Caco-2 (cell line): ENCODE measurements around the gene CAMTA2. TPM values are rescaled to one million over a fixed set of nuclear protein-coding genes. Genes with fewer than 3 reads are reported as not detected.

ENCODE experiments used
- BruUV-seq: library from RNA; stranded (reverse); fragments of 400-500 nt; replicated peaks from 2 replicates; lab custom pipeline; 2021; lab: Mats Ljungman, UMichigan
- CTCF ChIA-PET: fragments of 300-600 bp; sonication (Branson Sonifier 250); formaldehyde crosslinking; loops from one replicate; lab custom pipeline; 2022; ENCODE audit warnings: antibody characterized with exemption; lab: Charles Lee
- POLR2A ChIA-PET: fragments of 300-600 bp; sonication (Branson Sonifier 250); formaldehyde crosslinking; loops from one replicate; lab custom pipeline; 2022; ENCODE audit warnings: antibody characterized with exemption; lab: Charles Lee
- DNase-seq, 2 experiments: peaks; one replicate each; pipeline versions ENCODE4 v3.0.0 to v3.0.0-alpha.2; 2020 to 2022
- H3K27me3 ChIP-seq: replicated peaks from 2 replicates; pipeline ENCODE4 v1.6.0; 2011; ENCODE audit warnings: low read length; ENCODE audit not compliant: control insufficient read depth, insufficient read depth
- H3K36me3 ChIP-seq: 2 replicates; pipeline ENCODE4 v1.5.1; 2011; ENCODE audit warnings: low read length; ENCODE audit not compliant: control insufficient read depth, insufficient read depth
- H3K4me1 ChIP-seq: fragments of 250-450 bp; sonication (Bioruptor Pico); 2 replicates; pipeline ENCODE4 v1.5.1; 2020; ENCODE audit warnings: mild to moderate bottlenecking
- H3K4me3 ChIP-seq: 2 replicates; pipeline ENCODE4 v1.5.1; 2011; ENCODE audit warnings: low read depth, mild to moderate bottlenecking, control low read depth, low read length
- H3K9me3 ChIP-seq: fragments of 250-450 bp; sonication (Bioruptor Pico); 2 replicates; pipeline ENCODE4 v1.5.1; 2020; ENCODE audit warnings: mild to moderate bottlenecking, moderate library complexity
- H3K27ac Mint-ChIP-seq: one replicate; pipeline ENCODE4 v1.8.0; 2022; ENCODE audit warnings: mixed read lengths; ENCODE audit not compliant: unreplicated experiment
- H3K27me3 Mint-ChIP-seq: one replicate; pipeline ENCODE4 v1.8.0; 2022; ENCODE audit warnings: mixed read lengths; ENCODE audit not compliant: insufficient read depth, unreplicated experiment
- H3K36me3 Mint-ChIP-seq: one replicate; pipeline ENCODE4 v1.8.0; 2022; ENCODE audit warnings: mild to moderate bottlenecking, mixed read lengths; ENCODE audit not compliant: insufficient read depth, unreplicated experiment
- H3K4me1 Mint-ChIP-seq: one replicate; pipeline ENCODE4 v1.8.0; 2022; ENCODE audit warnings: low read depth, mixed read lengths; ENCODE audit not compliant: unreplicated experiment
- H3K4me3 Mint-ChIP-seq: one replicate; pipeline ENCODE4 v1.8.0; 2022; ENCODE audit warnings: mild to moderate bottlenecking, moderate library complexity, mixed read lengths; ENCODE audit not compliant: unreplicated experiment
- H3K9me3 Mint-ChIP-seq: one replicate; pipeline ENCODE4 v1.8.0; 2022; ENCODE audit warnings: mixed read lengths; ENCODE audit not compliant: unreplicated experiment
- CTCF ChIP-seq, 2 experiments: fragments of 200-600 bp in 1 of 2; IDR thresholded peaks; 1 replicate in 1 of 2; 2 replicates in 1 of 2; pipeline versions ENCODE4 v1.5.1 to v1.8.0; 2011 to 2022; ENCODE audit warnings: antibody characterized with exemption in 1 of 2, control low read depth in 1 of 2, inconsistent platforms in 1 of 2, low read depth in 1 of 2, low read length in 1 of 2, mild to moderate bottlenecking in 1 of 2, moderate library complexity in 1 of 2; ENCODE audit not compliant: insufficient read depth in 1 of 2, severe bottlenecking in 1 of 2, unreplicated experiment in 1 of 2
- intact Hi-C: fragments of 100-400 bp; cut with micrococcal nuclease; formaldehyde crosslinking; loops from one replicate; pipeline ENCODE4 v1.10.0; 2022; ENCODE audit not compliant: unreplicated experiment
- total RNA-seq: library from RNA; stranded (reverse); gene quantifications from 2 replicates; pipeline ENCODE4 v1.2.3, GENCODE V29; 2022

Gene CAMTA2
- total RNA-seq, 1 experiment from 2014 or later, result 18.8 TPM

- Mint-ChIP-seq H3K36me3 (peaks cover 18% of the 10 kb centered on the region), H3K27me3 (no peaks in the 10 kb centered on the region), H3K4me3 (no peak overlapping the region), H3K4me1 (no peaks in the 10 kb centered on the region), H3K27ac (no peak overlapping the region), H3K9me3 (no peaks in the 10 kb centered on the region)
- peaks cover 4% of the 10 kb centered on the region; the same call in 1 of the 2 replicates for H3K4me1 ChIP-seq
- TSS peak; percentile 36 for BruUV-seq
- H3K36me3 ChIP-seq, result no peaks in the 10 kb centered on the region
- TF ChIP-seq CTCF (IDR thresholded peaks at IDR 0.05; ENCODE audit: insufficient read depth in 1 of 2, low read depth in 1 of 2, low read length in 1 of 2, severe bottlenecking in 1 of 2, unreplicated experiment in 1 of 2), result no peak
- H3K9me3 ChIP-seq, result no peaks in the 10 kb centered on the region
- peak overlapping the region; percentile 68 for H3K4me3 ChIP-seq
- CTCF ChIA-PET, result interaction anchor here (0.6 to 2.0 kb wide), 9 partner anchors 15 to 257 kb away, joined by 3 to 13 read pairs (median 5); partner anchors contain the start of genes CAMTA2, RNF167 and SLC25A11
- peak; percentile 94 to 97 for DNase-seq
- POLR2A ChIA-PET, result interaction anchor here (0.9 to 3.0 kb wide), 8 partner anchors 16 to 143 kb away, joined by 3 to 54 read pairs (median 12); partner anchors contain the start of genes ENO3, INCA1, KIF1C and PFN1
- intact Hi-C loops, result loop anchor here (1.0 to 2.0 kb wide), 2 partner anchors 18 to 26 kb away; partner anchors contain the start of genes RNF167 and SLC25A11
- H3K27me3 ChIP-seq, result no peaks in the 10 kb centered on the region
These were observed 20.5 kb downstream of the CAMTA2 start for GRCh38 chr17:4966844-4967538.

- Mint-ChIP-seq H3K36me3 (peaks cover 8% of the 10 kb centered on the region), H3K4me3 (no peak overlapping the region), H3K4me1 (peaks cover 4% of the 10 kb centered on the region), H3K9me3 (no peaks in the 10 kb centered on the region), H3K27me3 (no peaks in the 10 kb centered on the region), H3K27ac (no peak overlapping the region)
- no peak for DNase-seq
- no peak overlapping the region for H3K4me3 ChIP-seq
- BruUV-seq, result no TSS peak
- no peaks in the 10 kb centered on the region for H3K9me3 ChIP-seq
- no peak for TF ChIP-seq CTCF (IDR thresholded peaks at IDR 0.05; ENCODE audit: insufficient read depth in 1 of 2, low read depth in 1 of 2, low read length in 1 of 2, severe bottlenecking in 1 of 2, unreplicated experiment in 1 of 2)
- no peaks in the 10 kb centered on the region for H3K27me3 ChIP-seq
- ChIA-PET CTCF (no interaction called here), POLR2A (interaction anchor here (3.0 kb wide), 1 partner anchor 26 kb away, joined by 54 read pairs; the partner anchor contains the start of genes RNF167 and SLC25A11)
- intact Hi-C loops, result no loop called here
- no peaks in the 10 kb centered on the region for H3K36me3 ChIP-seq
- peaks cover 4% of the 10 kb centered on the region; the same call in 1 of the 2 replicates for H3K4me1 ChIP-seq
These were observed 22.0 kb downstream of the CAMTA2 start for GRCh38 chr17:4965311-4965986.

GRCh38 chr17:4960279-4960922 lies 27.1 kb downstream of the CAMTA2 start:
- CTCF ChIA-PET, result no interaction called here
- H3K36me3 Mint-ChIP-seq, result peaks cover 20% of the 10 kb centered on the region
- H3K4me3 Mint-ChIP-seq, result no peak overlapping the region
- H3K4me1 Mint-ChIP-seq, result peaks cover 9% of the 10 kb centered on the region
- H3K36me3 ChIP-seq, result no peaks in the 10 kb centered on the region
- H3K27me3 ChIP-seq, result no peaks in the 10 kb centered on the region
- no peak overlapping the region for H3K27ac Mint-ChIP-seq
- TF ChIP-seq CTCF (IDR thresholded peaks at IDR 0.05; ENCODE audit: insufficient read depth in 1 of 2, low read depth in 1 of 2, low read length in 1 of 2, severe bottlenecking in 1 of 2, unreplicated experiment in 1 of 2), result no peak
- POLR2A ChIA-PET, result no interaction called here
- no peak overlapping the region for H3K4me3 ChIP-seq
- intact Hi-C loops, result no loop called here
- no peaks in the 10 kb centered on the region for H3K4me1 ChIP-seq
- no TSS peak for BruUV-seq
- no peak for DNase-seq
- no peaks in the 10 kb centered on the region for H3K9me3 Mint-ChIP-seq
- no peaks in the 10 kb centered on the region for H3K9me3 ChIP-seq
- H3K27me3 Mint-ChIP-seq, result no peaks in the 10 kb centered on the region
